Esophagus squamous epithelium (tissue), 4 donors: Measurements from ENCODE around the gene ASPRV1.

ENCODE experiments used
- POLR2A ChIP-seq, 4 donors: fragments of 450-650 bp; IDR thresholded peaks; one replicate each; pipeline ENCODE4 v1.6.1; 2017; ENCODE audit warnings: antibody characterized with exemption in 4 of 4, mild to moderate bottlenecking in 4 of 4, moderate library complexity in 3 of 4
- TF ChIP-seq, protein P1 (sequence below), 6 experiments: fragments of 450-650 bp in 4 of 6; fragments of 200-600 bp in 2 of 6; sonication (generic) in 2 of 6; IDR thresholded peaks; one replicate each; pipeline ENCODE4 v1.5.1; 2016 to 2019; ENCODE audit warnings: antibody characterized with exemption in 6 of 6, mild to moderate bottlenecking in 4 of 6, moderate library complexity in 4 of 6

DNA sequence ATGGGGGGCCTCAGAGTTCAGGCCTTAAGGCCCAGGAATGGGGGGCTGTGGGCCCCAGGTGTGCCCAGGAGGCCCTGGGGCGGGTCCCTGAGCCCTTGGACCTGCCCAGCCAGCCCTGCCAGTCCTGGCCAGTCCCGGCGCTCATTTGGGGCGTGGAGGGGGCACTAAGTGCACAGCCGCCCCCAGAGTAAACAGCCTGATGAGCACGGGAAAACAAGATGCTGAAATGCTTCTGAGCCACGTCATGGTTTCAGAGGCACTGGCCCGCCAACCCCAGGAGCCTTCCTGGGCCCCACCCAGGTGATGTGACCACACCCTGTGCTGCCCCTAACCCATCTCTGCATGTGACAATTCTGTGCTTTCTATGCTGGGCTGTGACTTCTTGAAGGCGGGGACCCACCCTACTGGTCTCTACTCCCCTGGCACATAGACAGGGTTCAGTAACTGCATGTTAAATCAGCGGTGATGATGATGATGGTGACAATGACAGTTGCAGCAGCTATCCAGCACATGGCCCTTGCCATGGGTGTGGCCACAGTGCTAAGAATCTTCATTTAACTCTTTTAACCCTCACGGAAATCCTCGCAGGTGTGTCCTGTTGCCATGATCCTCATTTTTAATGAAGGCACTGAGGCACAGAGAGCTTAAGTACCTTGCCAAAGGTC lies 28.1 kb upstream of the ASPRV1 start:
- TF ChIP-seq, protein P1, sequence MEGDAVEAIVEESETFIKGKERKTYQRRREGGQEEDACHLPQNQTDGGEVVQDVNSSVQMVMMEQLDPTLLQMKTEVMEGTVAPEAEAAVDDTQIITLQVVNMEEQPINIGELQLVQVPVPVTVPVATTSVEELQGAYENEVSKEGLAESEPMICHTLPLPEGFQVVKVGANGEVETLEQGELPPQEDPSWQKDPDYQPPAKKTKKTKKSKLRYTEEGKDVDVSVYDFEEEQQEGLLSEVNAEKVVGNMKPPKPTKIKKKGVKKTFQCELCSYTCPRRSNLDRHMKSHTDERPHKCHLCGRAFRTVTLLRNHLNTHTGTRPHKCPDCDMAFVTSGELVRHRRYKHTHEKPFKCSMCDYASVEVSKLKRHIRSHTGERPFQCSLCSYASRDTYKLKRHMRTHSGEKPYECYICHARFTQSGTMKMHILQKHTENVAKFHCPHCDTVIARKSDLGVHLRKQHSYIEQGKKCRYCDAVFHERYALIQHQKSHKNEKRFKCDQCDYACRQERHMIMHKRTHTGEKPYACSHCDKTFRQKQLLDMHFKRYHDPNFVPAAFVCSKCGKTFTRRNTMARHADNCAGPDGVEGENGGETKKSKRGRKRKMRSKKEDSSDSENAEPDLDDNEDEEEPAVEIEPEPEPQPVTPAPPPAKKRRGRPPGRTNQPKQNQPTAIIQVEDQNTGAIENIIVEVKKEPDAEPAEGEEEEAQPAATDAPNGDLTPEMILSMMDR (IDR thresholded peaks at IDR 0.05): no peak
- no peak for TF ChIP-seq POLR2A (IDR thresholded peaks at IDR 0.05)
